GM18909 (cell line): ENCODE measurements around the gene CMTM8.
"Not testable (repeated sequence)": the region's sequence is repeated elsewhere in the genome, so short reads cannot be mapped to it uniquely, and the experiment has no call there.

Experiments used
- ATAC-seq: cut with Tn5 transposase; IDR thresholded peaks from one replicate; pipeline ENCODE4 v1.9.1; 2021; ENCODE audit warnings: mild to moderate bottlenecking; ENCODE audit not compliant: unreplicated experiment, poor library complexity

CMTM8 gene

DNA sequence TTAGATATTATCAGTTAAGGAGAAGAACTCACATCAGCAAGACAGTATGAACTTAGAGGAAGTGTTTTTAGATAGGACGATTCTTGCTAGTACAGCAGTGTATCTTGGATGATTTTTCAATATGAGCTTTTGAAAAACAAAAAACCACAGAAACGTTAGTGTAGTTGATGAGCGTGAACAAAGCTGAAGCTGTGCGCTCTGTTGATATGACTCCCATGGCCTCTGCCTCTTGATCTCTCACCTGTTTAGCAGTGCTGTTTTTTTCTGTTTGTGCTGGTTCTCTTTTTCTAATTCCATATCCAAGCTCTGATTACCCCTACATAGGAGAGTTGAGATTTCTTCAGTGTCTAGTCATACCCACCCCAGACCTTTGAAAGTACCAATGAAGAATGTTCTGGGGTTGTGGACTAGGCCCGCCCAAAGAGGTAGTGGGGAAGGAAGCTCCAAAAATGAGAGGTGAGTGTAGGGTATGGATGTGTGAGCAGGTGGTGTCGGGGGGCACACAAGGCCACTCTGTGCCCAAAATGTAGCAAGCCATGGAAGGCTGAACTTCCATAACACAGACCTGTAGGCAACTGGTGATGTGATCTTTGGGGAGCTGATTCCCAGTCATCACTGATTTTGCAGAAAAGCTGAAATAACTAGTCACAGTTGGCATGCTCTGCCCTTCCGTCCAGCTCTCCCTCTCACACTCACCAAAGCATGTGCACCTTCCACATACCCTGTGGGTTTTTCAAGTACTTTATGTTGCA lies 133.2 kb downstream of the CMTM8 start:
- ATAC-seq = no peak

DNA sequence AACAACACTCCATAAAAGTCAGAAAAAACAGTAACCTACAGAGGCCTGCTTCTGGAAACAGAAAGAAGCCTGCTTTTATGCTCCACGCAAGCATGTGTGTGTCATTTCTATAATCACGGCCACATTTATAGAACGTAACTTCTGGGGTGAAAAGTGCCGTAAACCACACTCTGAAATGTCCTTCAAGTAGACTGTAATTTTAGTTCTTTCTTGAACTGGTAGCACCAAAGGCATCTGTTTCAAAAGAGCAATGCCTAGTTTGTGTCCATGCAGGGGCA lies 133.7 kb downstream of the CMTM8 start:
- ATAC-seq = no peak

DNA sequence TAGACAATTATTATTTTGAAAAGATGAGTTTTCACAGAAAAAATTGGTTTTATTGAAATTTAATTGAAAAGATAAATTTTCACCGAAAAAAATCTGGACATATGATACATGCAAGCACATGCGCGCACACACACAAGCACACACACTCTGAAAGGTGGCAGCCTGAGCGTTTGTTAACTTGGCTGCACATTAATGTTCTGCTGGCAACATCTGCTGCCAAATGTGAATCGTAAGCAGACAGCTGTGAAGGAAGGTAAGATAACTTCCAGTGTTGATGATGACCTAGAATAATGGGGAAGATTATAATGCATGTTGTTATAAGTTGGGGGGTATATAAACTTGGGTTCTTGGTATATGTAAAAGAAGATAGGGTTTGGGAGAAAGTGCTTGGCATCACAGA lies 134.8 kb downstream of the CMTM8 start:
- no peak for ATAC-seq

DNA sequence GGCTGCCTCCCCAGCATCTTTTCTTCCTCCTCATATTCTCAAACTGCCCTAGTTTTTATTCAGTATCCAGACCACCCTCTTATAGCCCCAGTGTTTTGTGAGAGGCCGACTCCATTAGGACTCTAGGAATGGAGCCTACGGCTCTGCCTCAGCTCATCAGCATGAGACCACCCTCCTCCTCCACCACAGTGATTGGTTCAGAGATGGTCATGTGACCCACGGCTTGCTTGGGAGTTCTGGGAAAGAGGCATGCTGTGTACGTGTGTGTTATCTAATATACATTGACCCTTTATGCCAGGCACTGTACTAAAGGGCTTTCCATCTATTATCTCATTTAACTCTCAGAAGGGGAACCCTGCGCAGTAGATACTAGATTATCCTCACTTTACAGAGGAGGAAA lies 135.4 kb downstream of the CMTM8 start:
- ATAC-seq = no peak

DNA sequence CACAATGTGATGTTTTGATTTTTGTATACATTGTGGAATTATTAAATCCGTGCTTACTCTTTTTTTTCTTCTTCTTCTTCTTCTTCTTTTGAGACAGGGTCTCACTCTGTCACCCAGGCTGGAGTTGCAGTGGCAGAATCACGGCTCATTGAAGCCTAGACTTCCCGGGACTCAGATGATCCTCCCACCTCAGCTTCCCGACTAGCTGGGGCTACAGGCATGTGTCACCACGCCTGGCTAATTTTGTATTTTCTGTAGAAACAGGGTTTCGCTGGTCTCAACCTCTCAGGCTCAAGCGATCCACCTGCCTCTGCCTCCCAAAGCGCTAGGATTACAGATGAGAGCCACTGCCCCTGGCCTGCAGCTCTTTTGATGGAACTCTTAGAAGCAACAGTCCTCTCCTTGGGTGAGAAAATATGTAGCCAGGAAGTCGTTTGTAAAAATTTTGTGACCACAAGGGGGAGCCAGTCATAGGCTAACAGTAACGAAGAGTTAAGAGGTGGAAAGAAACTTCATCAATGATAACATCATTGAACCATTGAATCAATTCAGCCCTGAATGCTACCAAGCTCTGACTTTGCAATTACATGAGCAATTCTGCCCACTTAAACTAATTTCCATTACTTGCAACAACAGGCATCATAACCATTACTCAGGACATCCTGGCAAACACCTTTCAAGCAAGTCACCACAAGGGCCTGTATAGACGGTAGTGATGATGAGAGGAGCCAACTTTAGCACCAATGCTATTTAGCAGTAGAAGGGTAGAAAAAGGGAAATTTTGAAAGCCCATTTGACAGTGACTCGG lies 136.5 kb downstream of the CMTM8 start:
- peak; percentile 64 for ATAC-seq

DNA sequence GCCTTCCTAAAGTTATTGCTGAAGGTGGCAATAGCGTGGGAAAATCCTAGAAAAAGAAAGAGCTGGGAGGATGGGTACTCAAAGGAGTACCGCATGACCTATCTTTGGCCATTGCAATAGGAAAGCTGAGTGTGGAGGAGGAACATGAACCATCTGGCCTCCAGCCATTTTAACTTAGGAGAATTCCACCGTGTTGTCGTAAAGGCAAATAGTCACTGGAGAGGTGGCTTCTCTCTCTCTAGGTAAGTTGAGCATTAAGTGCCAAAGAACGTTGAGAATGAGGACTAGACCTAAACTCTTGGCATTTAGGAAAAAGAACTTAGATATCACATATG lies 137.1 kb downstream of the CMTM8 start:
- no peak for ATAC-seq

DNA sequence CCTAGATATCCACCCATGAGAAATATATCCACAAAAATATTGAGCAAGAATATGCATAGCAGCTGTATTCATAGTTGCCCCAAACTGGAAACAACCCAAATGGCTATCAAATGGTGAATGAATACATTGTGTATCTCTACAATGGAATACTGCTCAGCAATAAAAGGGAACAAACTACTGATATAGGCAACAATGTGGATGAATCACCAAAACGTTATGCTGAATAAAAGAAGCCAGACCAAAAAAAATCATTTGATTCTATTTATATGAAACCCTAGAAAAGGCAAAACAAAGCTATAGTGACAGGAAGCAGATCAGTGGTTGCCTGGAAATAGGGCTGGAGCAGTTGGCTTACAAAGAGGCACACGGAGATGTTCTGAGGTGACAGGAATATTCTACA lies 137.6 kb downstream of the CMTM8 start:
- no peak for ATAC-seq

DNA sequence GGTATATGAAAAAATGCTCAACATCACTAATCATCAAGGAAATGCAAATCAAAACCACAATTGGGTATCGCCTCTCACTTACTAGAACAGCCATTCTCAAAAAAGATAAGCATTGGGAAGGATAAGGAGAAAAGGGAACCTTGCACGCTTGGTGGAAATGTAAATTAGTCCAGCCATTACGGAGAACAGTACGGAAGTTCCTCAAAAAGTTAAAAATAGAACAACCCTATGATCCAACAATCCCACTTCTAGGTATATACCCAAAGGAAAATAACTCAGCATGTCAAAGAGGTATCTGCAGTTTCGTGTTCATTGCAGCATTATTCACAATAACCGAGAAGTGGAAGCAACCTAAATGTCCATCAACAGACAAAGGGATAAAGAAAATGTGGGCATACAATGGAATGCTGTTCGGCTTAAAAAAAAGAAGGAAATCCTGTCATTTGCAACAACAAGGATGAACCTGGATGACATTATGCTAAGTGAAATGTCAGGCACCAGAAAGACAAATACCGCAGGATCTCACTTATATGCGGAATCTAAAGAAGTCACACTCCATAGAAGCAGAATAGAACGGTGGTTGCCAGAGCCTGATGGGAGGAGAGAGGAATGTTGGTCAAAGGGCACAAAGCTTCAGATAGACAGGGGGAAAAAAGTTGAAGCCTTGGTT lies 141.5 kb downstream of the CMTM8 start:
- ATAC-seq = no peak

DNA sequence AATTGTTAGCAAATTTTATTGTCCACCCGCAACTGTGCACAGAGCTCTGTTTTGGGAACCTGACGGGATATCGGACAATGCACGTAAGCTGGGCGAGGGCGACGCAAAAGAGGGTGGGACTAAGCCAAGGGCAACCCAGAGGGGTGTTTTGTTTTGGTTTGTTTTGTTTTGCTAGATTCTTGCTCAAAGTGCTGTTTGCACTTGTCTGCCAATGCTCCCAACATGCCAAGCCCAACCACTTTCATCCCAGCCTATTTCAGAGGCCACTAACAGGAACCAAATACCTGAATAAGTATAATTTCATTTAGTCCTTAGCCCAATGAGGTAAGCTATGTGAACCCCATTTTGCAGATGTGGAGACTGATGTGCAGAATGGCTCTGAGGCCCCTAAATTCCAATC lies 143.4 kb downstream of the CMTM8 start:
- no peak for ATAC-seq

DNA sequence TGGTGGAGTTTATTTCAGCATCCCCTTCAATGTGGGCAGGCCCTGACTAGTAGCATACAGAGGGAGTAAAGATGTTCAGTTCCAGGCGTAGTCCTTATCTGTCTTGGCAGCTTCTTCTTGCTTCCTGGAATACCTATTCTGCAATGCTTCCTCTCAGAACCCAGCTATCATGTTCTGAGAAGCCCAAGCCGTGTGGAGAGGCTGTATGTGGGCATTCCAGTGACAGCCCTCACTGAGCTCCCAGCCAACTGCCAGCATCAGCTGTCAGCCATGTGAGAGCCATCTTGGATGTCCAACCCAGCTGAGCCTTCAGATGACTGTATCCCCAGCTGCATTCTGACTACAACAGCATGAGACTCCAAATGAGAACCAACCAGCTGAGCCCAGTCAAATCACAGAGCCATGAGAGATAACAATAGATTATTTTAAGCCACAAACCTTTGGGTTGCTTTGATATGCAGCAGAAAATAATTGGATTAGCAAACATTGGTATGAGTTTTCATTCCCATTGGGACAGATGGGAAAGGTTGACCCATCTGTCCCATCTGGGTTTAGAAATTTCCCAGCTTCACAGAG lies 144.7 kb downstream of the CMTM8 start:
- no peak for ATAC-seq

DNA sequence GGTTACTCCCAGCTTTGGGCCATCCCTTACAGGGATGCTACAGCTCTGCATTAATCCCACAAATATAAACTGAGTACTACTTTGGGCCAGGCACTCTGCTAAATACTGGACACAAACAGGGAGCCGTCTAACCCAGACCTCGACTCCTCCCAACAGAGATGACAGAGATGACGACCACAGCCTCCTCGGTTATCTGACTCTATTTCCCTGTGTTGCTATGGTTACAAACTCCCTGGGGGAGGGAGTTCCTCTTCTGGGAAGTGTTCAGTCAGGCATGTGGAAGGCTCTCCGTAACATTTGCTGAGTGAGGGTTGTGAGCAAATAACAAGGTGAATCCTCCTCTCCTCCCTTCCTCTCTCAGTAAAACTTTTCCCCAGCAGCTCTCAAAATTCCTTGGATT lies 146.5 kb downstream of the CMTM8 start:
- no peak for ATAC-seq

DNA sequence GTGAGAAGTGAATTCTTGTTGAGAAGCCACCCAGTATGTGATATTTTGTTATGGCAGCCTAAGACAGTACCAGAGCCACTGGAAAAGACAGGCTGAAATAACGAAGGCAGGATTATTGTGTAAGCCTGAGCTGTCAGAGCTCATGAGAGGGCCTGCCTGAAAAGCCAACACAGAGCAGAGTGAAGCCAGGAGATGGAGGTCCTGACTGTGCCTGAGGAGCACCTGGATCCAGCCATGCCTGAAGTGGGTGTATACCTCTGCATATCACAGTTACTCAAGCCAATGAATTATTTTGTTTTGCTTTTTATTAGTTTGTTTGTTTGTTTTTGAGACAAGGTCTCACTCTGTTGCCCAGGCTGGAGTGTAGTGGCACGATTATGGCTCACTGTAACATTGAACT lies 149.0 kb downstream of the CMTM8 start:
- no peak for ATAC-seq

DNA sequence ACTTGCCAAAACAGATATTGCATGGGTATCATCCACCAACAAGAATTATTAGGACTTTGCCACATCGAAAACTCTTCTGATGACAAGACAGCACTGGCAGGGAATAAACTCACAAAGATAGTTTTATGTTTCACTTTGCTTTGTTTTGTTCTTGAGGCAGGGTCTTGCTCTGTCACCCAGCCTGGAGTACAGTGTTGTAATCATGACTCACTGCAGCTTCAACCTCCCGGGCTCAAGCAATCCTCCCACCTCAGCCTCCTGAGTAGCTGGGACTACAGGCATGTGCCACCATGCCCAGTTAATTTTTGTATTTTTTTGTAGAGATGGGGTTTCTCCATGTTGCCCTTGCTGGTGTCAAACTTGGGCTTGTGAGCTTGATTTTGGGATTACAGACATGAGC lies 151.1 kb downstream of the CMTM8 start:
- not testable (repeated sequence) for ATAC-seq

DNA sequence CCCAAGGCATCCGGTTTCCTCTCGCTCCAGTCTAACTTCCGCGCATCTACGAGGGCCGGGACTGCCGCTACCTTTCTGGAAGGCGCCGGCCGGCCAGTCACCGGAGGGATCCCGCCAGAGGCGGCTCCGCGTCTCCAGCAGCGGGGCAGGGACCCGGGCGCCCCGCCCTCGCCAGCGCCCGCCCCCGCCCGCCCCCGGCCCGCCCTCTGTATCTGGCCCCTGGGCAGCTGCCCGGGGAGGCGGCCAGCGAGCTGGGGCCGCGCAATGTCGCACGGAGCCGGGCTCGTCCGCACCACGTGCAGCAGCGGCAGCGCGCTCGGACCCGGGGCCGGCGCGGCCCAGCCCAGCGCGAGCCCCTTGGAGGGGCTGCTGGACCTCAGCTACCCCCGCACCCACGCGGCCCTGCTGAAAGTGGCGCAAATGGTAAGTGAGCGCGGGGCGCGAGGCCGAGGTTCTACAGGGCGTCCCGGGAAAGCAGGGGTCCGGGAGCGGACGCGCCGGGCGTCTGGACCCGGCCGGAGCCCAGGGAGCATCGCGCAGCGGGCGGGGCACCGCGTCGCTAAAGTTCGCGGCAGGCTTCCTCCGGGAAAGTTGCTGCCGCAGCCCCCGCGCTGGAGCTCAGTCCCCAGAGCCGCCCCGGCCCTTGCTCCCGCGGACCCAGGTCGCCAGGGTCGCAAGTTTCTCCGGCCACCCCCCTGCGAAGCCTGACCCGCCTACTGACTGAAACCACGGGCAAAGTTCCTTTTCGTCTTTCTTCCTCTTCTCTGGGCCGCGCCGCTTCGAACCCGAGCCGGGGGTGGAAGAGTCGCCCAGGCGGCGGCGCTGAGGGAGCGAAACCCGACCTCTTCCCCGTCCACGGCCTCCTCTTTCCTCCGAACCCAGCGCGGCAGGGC lies 153.4 kb downstream of the CMTM8 start, which contains the start of gene CMTM7:
TSS of gene CMTM7 (plus strand) at position 211 of the 893 bp plus-strand sequence. CDS start at position 265, 54 bp downstream.
- peak; percentile 31 for ATAC-seq

DNA sequence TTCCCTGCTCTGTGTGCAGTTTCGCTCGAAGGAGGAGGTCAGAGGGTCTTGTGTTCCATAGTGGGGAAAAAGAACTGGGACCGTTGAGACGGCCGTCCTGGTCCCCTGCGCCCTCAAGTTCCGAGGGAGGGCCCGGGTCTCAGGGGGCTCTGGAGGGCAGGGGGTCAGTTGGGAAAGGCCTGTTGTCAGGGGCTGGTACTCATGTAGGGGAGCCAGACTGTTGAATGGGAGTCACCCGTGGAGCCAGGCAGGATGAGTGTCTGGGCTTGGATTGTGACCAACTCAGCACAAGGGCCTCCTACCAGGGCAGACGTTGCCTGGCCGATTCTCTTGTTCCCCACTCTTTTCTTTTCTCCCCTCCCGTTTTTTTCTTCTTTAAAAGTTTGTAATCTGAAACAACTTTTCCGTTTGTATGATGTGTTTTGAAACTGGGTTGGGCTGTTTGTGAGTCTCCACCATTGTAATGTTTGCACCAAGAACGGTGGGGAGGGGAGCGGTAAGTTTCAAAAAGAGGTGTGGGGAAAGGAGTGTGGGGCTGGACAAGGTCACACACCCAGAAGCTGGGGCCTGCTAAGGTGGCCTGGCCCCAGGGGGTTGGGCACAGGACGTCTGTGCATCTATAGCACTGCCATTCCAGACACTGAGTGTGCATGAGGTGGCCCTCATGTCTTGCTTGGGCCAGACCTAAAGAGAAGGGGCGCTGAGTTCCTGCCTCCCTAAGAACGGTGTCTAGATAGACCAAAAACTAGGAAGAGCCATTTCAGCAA lies 154.2 kb downstream of the CMTM8 start:
- no peak for ATAC-seq

DNA sequence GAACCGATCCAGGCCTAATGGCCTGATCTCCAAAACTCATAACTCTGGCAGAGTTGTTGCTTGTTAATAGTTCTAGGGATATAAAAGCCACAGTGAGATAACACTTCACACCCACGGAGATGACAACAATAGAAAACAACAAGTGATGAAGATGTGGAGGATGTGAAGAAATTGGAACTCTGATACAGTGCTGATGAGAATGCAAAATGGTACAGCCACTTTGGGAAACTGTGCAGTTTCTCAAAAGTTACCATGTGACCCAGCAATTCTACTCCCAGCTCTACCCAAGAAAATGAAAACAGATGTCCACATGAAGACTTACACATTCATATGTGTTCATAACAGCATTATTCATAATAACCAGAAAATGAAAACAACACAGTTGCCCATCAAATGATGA lies 157.0 kb downstream of the CMTM8 start:
- ATAC-seq = no peak

DNA sequence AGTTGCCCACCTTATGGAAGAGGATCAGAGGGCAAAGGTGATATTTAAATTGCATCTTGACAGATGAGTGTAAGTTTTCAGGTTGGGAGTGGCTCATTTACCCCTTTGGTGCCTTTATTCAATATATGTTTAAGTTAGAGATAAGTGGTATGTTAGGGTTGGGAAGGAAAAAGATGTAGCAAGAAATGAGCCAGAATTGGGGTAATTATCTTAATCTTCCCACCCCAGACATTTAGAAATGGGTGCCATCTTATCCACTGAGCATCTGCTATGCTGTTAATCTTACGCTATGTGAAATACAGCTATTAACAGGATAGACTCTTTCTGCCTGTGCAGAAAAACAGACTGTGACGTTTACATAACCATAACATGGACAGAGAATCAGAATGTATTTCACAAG lies 159.5 kb downstream of the CMTM8 start:
- ATAC-seq = no peak

DNA sequence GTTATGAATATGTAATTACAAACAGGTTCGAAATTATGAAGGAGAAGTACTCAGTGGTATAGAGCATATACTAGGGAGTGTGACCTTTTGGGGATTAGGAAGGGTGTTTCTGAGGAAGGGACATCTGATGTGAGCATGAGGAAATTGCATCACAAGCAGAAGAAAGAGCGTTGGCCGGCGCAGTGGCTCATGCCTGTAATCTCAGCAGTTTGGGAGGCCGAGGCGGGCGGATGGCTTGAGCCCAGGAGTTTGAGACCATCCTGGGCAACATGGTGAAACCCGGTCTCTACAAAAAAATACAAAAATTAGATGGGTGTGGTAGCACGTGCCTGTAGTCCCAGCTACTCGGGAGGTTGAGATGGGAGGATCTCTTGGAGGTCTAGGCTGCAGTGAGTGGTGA lies 160.1 kb downstream of the CMTM8 start:
- ATAC-seq = no peak

DNA sequence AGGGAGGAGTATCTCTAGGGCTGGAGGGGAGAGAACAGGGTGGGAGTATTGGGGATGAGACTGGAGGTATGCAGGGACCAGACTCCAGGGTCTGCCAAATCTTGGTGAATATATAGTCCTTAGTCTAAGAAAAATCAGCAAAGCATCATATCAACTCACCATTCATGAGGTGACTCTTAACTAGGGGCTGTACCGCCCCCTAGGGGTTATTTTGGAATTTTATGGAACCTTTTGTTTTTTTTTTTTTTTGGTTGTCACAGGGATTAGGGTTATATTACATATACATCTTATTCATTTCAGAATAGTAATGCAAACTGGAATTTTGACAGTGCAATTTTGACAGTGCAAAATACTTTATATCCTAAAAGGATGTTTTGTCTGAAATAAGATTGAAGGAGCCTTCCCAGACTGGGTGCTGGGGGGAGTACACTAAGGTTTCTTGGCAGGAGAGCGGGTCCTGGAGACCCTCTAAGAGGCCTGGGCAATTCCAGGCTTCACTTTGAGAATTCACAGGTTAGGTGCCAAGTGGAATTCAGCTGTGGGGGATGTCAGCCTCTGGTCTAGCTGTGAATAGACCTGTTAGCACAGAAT lies 160.6 kb downstream of the CMTM8 start:
- ATAC-seq = no peak
